ENCODE results near the gene SDHA.

- no peak for TF ChIP-seq POLR2A (IDR thresholded peaks at IDR 0.05; ENCODE audit: low read length)
- no peak for TF ChIP-seq GATA1 (IDR thresholded peaks at IDR 0.05; ENCODE audit: low read depth, low read length)
These were observed 37.7 kb upstream of the SDHA start for GRCh38 chr5:180286-180918.
